WTC11 (cell line): ENCODE results near the gene TRAF3IP3. TPM values are rescaled to one million over a fixed set of nuclear protein-coding genes. Genes with fewer than 3 reads are reported as not detected.

Experiments
- ATAC-seq: fragments of 200-7000 bp; cut with Tn5 transposase; 2 replicates; pipeline ENCODE4 v1.10.0; 2021; ENCODE audit warnings: mild to moderate bottlenecking, moderate library complexity
- CTCF ChIA-PET: fragments of 300-600 bp; sonication (Branson Sonifier 250); formaldehyde crosslinking; loops from one replicate; lab custom pipeline; 2021; ENCODE audit warnings: antibody characterized with exemption; lab: Charles Lee
- POLR2A ChIA-PET: fragments of 350-600 bp; sonication (Branson Sonifier 250); formaldehyde crosslinking; loops from one replicate; lab custom pipeline; 2021; ENCODE audit warnings: antibody characterized with exemption; lab: Charles Lee
- DNase-seq: peaks from one replicate; pipeline ENCODE4 v3.0.0; 2021; ENCODE audit warnings: low spot score
- H3K27ac Mint-ChIP-seq: 2 replicates; pipeline ENCODE4 v1.8.0; 2021; ENCODE audit warnings: mixed read lengths
- H3K27me3 Mint-ChIP-seq: 2 replicates; pipeline ENCODE4 v1.8.0; 2021; ENCODE audit warnings: low read depth, mild to moderate bottlenecking, moderate library complexity, mixed read lengths
- H3K36me3 Mint-ChIP-seq: 2 replicates; pipeline ENCODE4 v1.8.0; 2021; ENCODE audit warnings: mixed read lengths
- H3K4me1 Mint-ChIP-seq: 2 replicates; pipeline ENCODE4 v1.8.0; 2022; ENCODE audit warnings: mixed read lengths
- H3K4me3 Mint-ChIP-seq: 2 replicates; pipeline ENCODE4 v1.8.0; 2021; ENCODE audit warnings: mild to moderate bottlenecking, moderate library complexity, mixed read lengths
- H3K9me3 Mint-ChIP-seq: 2 replicates; pipeline ENCODE4 v1.8.0; 2021; ENCODE audit warnings: mixed read lengths
- ARID4B ChIP-seq: sonication (generic); formaldehyde crosslinking; IDR thresholded peaks from 2 replicates; pipeline ENCODE4 v1.8.0; 2023; ENCODE audit warnings: missing genetic modification reagents, mild to moderate bottlenecking, borderline replicate concordance
- ATF3 ChIP-seq: sonication (generic); formaldehyde crosslinking; conservative IDR thresholded peaks from 2 replicates; pipeline ENCODE4 v1.8.1; 2022; ENCODE audit warnings: mild to moderate bottlenecking, missing genetic modification reagents
- ATF6 ChIP-seq: sonication (generic); formaldehyde crosslinking; IDR thresholded peaks from 2 replicates; pipeline ENCODE4 v1.8.1; 2023; ENCODE audit warnings: mild to moderate bottlenecking, missing genetic modification reagents
- CBFB ChIP-seq: sonication (generic); formaldehyde crosslinking; IDR thresholded peaks from 2 replicates; pipeline ENCODE4 v1.8.1; 2022; ENCODE audit warnings: mild to moderate bottlenecking, low read depth, missing genetic modification reagents
- CTCF ChIP-seq: fragments of 200-600 bp; IDR thresholded peaks from 2 replicates; pipeline ENCODE4 v1.8.0; 2022; ENCODE audit warnings: antibody characterized with exemption
- FOXJ3 ChIP-seq: sonication (generic); formaldehyde crosslinking; IDR thresholded peaks from 2 replicates; pipeline ENCODE4 v1.9.0; 2021; ENCODE audit warnings: missing genetic modification reagents, mild to moderate bottlenecking, borderline replicate concordance
- JAZF1 ChIP-seq: fragments of 250-450 bp; sonication (Bioruptor Pico); IDR thresholded peaks from 2 replicates; pipeline ENCODE4 v1.9.0; 2021; ENCODE audit warnings: moderate library complexity, mild to moderate bottlenecking, inconsistent platforms
- NR3C1 ChIP-seq: sonication (generic); formaldehyde crosslinking; conservative IDR thresholded peaks from 2 replicates; pipeline ENCODE4 v1.8.1; 2023; ENCODE audit warnings: low read depth, mild to moderate bottlenecking, missing genetic modification reagents
- SOX15 ChIP-seq: fragments of 250-450 bp; sonication (Bioruptor Pico); IDR thresholded peaks from 2 replicates; pipeline ENCODE4 v1.9.0; 2021; ENCODE audit warnings: mild to moderate bottlenecking
- SP1 ChIP-seq: sonication (generic); formaldehyde crosslinking; conservative IDR thresholded peaks from 2 replicates; pipeline ENCODE4 v1.8.1; 2022; ENCODE audit warnings: missing genetic modification reagents
- STAT6 ChIP-seq: sonication (generic); formaldehyde crosslinking; conservative IDR thresholded peaks from 2 replicates; pipeline ENCODE4 v1.8.1; 2023; ENCODE audit warnings: mild to moderate bottlenecking, low read depth, missing genetic modification reagents, moderate library complexity
- ZBTB21 ChIP-seq: sonication (generic); formaldehyde crosslinking; IDR thresholded peaks from 2 replicates; pipeline ENCODE4 v1.8.1; 2023; ENCODE audit warnings: mild to moderate bottlenecking, missing genetic modification reagents, borderline replicate concordance
- ZNF138 ChIP-seq: sonication (generic); formaldehyde crosslinking; conservative IDR thresholded peaks from 2 replicates; pipeline ENCODE4 v1.8.1; 2022; ENCODE audit warnings: mild to moderate bottlenecking, moderate library complexity, missing genetic modification reagents
- ZNF317 ChIP-seq: sonication (generic); formaldehyde crosslinking; IDR thresholded peaks from 2 replicates; pipeline ENCODE4 v1.8.1; 2023; ENCODE audit warnings: low read depth, mild to moderate bottlenecking, moderate library complexity, missing genetic modification reagents, borderline replicate concordance
- ZNF396 ChIP-seq: fragments of 250-450 bp; sonication (Bioruptor Pico); IDR thresholded peaks from 2 replicates; pipeline ENCODE4 v1.8.0; 2021; ENCODE audit warnings: mild to moderate bottlenecking, moderate library complexity, borderline replicate concordance
- ZNF425 ChIP-seq: fragments of 250-450 bp; sonication (Bioruptor Pico); conservative IDR thresholded peaks from 2 replicates; pipeline ENCODE4 v1.9.0; 2021; ENCODE audit warnings: mild to moderate bottlenecking
- ZNF671 ChIP-seq: fragments of 250-450 bp; sonication (Bioruptor Pico); IDR thresholded peaks from 2 replicates; pipeline ENCODE4 v1.8.0; 2021; ENCODE audit warnings: mild to moderate bottlenecking
- total RNA-seq: library from RNA; stranded (reverse); gene quantifications from 3 replicates; pipeline ENCODE4 v1.2.3, GENCODE V29; 2021

TRAF3IP3 gene
- total RNA-seq, 1 experiment from 2014 or later, result 0.74 TPM

GRCh38 chr1:209741889-209742288 is 14.0 kb upstream of the TRAF3IP3 start:
- peaks cover 16% of the 10 kb centered on the region for H3K27me3 Mint-ChIP-seq
- ATAC-seq (no peak), DNase-seq (no peak)
- CTCF ChIA-PET, result no interaction called here
- H3K36me3 Mint-ChIP-seq, result no peaks in the 10 kb centered on the region
- H3K27ac Mint-ChIP-seq, result no peak overlapping the region
- TF ChIP-seq ARID4B (CRISPR knock-in tag), result no peak
- no peak for TF ChIP-seq CTCF
- TF ChIP-seq NR3C1 (CRISPR knock-in tag), result no peak
- no peak for TF ChIP-seq ATF6 (CRISPR knock-in tag)
- no peak for TF ChIP-seq ZNF138 (CRISPR knock-in tag)
- no peak for TF ChIP-seq ATF3
- no peak for TF ChIP-seq JAZF1 (CRISPR knock-in tag)
- TF ChIP-seq ZNF671 (CRISPR knock-in tag), result no peak
- no peak for TF ChIP-seq ZBTB21 (CRISPR knock-in tag)
- no peak for TF ChIP-seq ZNF425 (CRISPR knock-in tag)
- TF ChIP-seq CBFB (CRISPR knock-in tag), result no peak
- TF ChIP-seq ZNF396, result no peak
- TF ChIP-seq SP1 (CRISPR knock-in tag), result no peak
- TF ChIP-seq FOXJ3 (CRISPR knock-in tag), result no peak
- no peak for TF ChIP-seq ZNF317 (CRISPR knock-in tag)
- TF ChIP-seq STAT6 (CRISPR knock-in tag), result no peak
- no peak for TF ChIP-seq SOX15 (CRISPR knock-in tag)
- POLR2A ChIA-PET, result no interaction called here
- no peak overlapping the region for H3K4me3 Mint-ChIP-seq
- no peaks in the 10 kb centered on the region for H3K9me3 Mint-ChIP-seq
- no peaks in the 10 kb centered on the region for H3K4me1 Mint-ChIP-seq
